Activated gamma-delta T cell treated with Interleukin-2 at 50 U/mL for 16 hours (primary cell): ENCODE data around the gene FAAH.

Experiments used
- DNase-seq: peaks from one replicate; pipeline ENCODE4 v3.0.0-alpha.2; 2020

The FAAH gene

GRCh38 chr1:46451948-46452930 is 58.1 kb downstream of the FAAH start:
- no peak for DNase-seq

GRCh38 chr1:46452931-46453325 is 58.8 kb downstream of the FAAH start:
- no peak for DNase-seq

GRCh38 chr1:46453449-46453848 is 59.3 kb downstream of the FAAH start:
- no peak for DNase-seq

GRCh38 chr1:46455951-46456350 is 61.8 kb downstream of the FAAH start:
- no peak for DNase-seq

GRCh38 chr1:46456411-46456963 is 62.4 kb downstream of the FAAH start:
- DNase-seq, result no peak

GRCh38 chr1:46457178-46457577 is 63.1 kb downstream of the FAAH start:
- DNase-seq, result no peak

GRCh38 chr1:46458190-46458589 is 64.1 kb downstream of the FAAH start:
- DNase-seq, result no peak

- DNase-seq, result no peak
Observed at GRCh38 chr1:46458846-46459245, 64.7 kb downstream of the FAAH start.

GRCh38 chr1:46459315-46459714 is 65.2 kb downstream of the FAAH start:
- DNase-seq, result no peak

- DNase-seq, result no peak
Observed at GRCh38 chr1:46461017-46461808, 67.1 kb downstream of the FAAH start.

- DNase-seq, result no peak
Observed at GRCh38 chr1:46461809-46462448, 67.8 kb downstream of the FAAH start.
